WTC11 (cell line): Measurements from ENCODE around the gene ITPR2. TPM values are rescaled to one million over a fixed set of nuclear protein-coding genes. Genes with fewer than 3 reads are reported as not detected.

Experiments used
- ATAC-seq: fragments of 200-7000 bp; cut with Tn5 transposase; 2 replicates; pipeline ENCODE4 v1.10.0; 2021; ENCODE audit warnings: mild to moderate bottlenecking, moderate library complexity
- CTCF ChIA-PET: fragments of 300-600 bp; sonication (Branson Sonifier 250); formaldehyde crosslinking; loops from one replicate; lab custom pipeline; 2021; ENCODE audit warnings: antibody characterized with exemption; lab: Charles Lee
- POLR2A ChIA-PET: fragments of 350-600 bp; sonication (Branson Sonifier 250); formaldehyde crosslinking; loops from one replicate; lab custom pipeline; 2021; ENCODE audit warnings: antibody characterized with exemption; lab: Charles Lee
- DNase-seq: peaks from one replicate; pipeline ENCODE4 v3.0.0; 2021; ENCODE audit warnings: low spot score
- H3K27ac Mint-ChIP-seq: 2 replicates; pipeline ENCODE4 v1.8.0; 2021; ENCODE audit warnings: mixed read lengths
- H3K27me3 Mint-ChIP-seq: 2 replicates; pipeline ENCODE4 v1.8.0; 2021; ENCODE audit warnings: low read depth, mild to moderate bottlenecking, moderate library complexity, mixed read lengths
- H3K36me3 Mint-ChIP-seq: 2 replicates; pipeline ENCODE4 v1.8.0; 2021; ENCODE audit warnings: mixed read lengths
- H3K4me1 Mint-ChIP-seq: 2 replicates; pipeline ENCODE4 v1.8.0; 2022; ENCODE audit warnings: mixed read lengths
- H3K4me3 Mint-ChIP-seq: 2 replicates; pipeline ENCODE4 v1.8.0; 2021; ENCODE audit warnings: mild to moderate bottlenecking, moderate library complexity, mixed read lengths
- H3K9me3 Mint-ChIP-seq: 2 replicates; pipeline ENCODE4 v1.8.0; 2021; ENCODE audit warnings: mixed read lengths
- CTCF ChIP-seq: fragments of 200-600 bp; IDR thresholded peaks from 2 replicates; pipeline ENCODE4 v1.8.0; 2022; ENCODE audit warnings: antibody characterized with exemption
- EMX1 ChIP-seq: fragments of 250-450 bp; sonication (Bioruptor Pico); IDR thresholded peaks from 2 replicates; pipeline ENCODE4 v1.8.0; 2021; ENCODE audit warnings: mild to moderate bottlenecking
- ETV6 ChIP-seq: sonication (generic); formaldehyde crosslinking; IDR thresholded peaks from 2 replicates; pipeline ENCODE4 v1.8.1; 2022; ENCODE audit warnings: mild to moderate bottlenecking, missing genetic modification reagents
- FOXJ3 ChIP-seq: sonication (generic); formaldehyde crosslinking; IDR thresholded peaks from 2 replicates; pipeline ENCODE4 v1.9.0; 2021; ENCODE audit warnings: missing genetic modification reagents, mild to moderate bottlenecking, borderline replicate concordance
- FOXK1 ChIP-seq: sonication (generic); formaldehyde crosslinking; IDR thresholded peaks from 2 replicates; pipeline ENCODE4 v1.8.0; 2022; ENCODE audit warnings: mild to moderate bottlenecking, moderate library complexity, missing genetic modification reagents
- GTF2I ChIP-seq: fragments of 250-450 bp; sonication (Bioruptor Pico); conservative IDR thresholded peaks from 2 replicates; pipeline ENCODE4 v1.4.0; 2021; ENCODE audit warnings: mild to moderate bottlenecking
- IRF2 ChIP-seq: sonication (generic); formaldehyde crosslinking; IDR thresholded peaks from 2 replicates; pipeline ENCODE4 v1.8.0; 2022; ENCODE audit warnings: low read depth, missing genetic modification reagents, borderline replicate concordance
- JAZF1 ChIP-seq: fragments of 250-450 bp; sonication (Bioruptor Pico); IDR thresholded peaks from 2 replicates; pipeline ENCODE4 v1.9.0; 2021; ENCODE audit warnings: moderate library complexity, mild to moderate bottlenecking, inconsistent platforms
- MAX ChIP-seq: sonication (generic); formaldehyde crosslinking; IDR thresholded peaks from 2 replicates; pipeline ENCODE4 v1.8.0; 2022; ENCODE audit warnings: mild to moderate bottlenecking, missing genetic modification reagents
- PRRX2 ChIP-seq: fragments of 250-450 bp; sonication (Bioruptor Pico); IDR thresholded peaks from 2 replicates; pipeline ENCODE4 v1.8.0; 2021; ENCODE audit warnings: mild to moderate bottlenecking
- SP1 ChIP-seq: sonication (generic); formaldehyde crosslinking; conservative IDR thresholded peaks from 2 replicates; pipeline ENCODE4 v1.8.1; 2022; ENCODE audit warnings: missing genetic modification reagents
- TCF7 ChIP-seq: sonication (generic); formaldehyde crosslinking; IDR thresholded peaks from 2 replicates; pipeline ENCODE4 v1.8.0; 2022; ENCODE audit warnings: mild to moderate bottlenecking, low read depth, missing genetic modification reagents, moderate library complexity
- TP53 ChIP-seq: sonication (generic); formaldehyde crosslinking; IDR thresholded peaks from 2 replicates; pipeline ENCODE4 v1.8.1; 2023; ENCODE audit warnings: mild to moderate bottlenecking, missing genetic modification reagents
- ZNF232 ChIP-seq: sonication (generic); formaldehyde crosslinking; IDR thresholded peaks from 2 replicates; pipeline ENCODE4 v1.8.0; 2022; ENCODE audit warnings: mild to moderate bottlenecking, missing genetic modification reagents
- ZNF416 ChIP-seq: fragments of 250-450 bp; sonication (Bioruptor Pico); IDR thresholded peaks from 2 replicates; pipeline ENCODE4 v1.9.0; 2021; ENCODE audit warnings: mild to moderate bottlenecking, inconsistent platforms
- ZSCAN18 ChIP-seq: fragments of 250-450 bp; sonication (Bioruptor Pico); IDR thresholded peaks from 2 replicates; pipeline ENCODE4 v2.1.2; 2022; ENCODE audit warnings: mild to moderate bottlenecking, moderate library complexity
- total RNA-seq: library from RNA; stranded (reverse); gene quantifications from 3 replicates; pipeline ENCODE4 v1.2.3, GENCODE V29; 2021
- TF ChIP-seq, protein P1 (sequence below): sonication (generic); formaldehyde crosslinking; IDR thresholded peaks from 2 replicates; pipeline ENCODE4 v1.8.1; 2023; ENCODE audit warnings: mild to moderate bottlenecking, missing genetic modification reagents, moderate library complexity
- TF ChIP-seq, protein P2 (sequence below): sonication (generic); formaldehyde crosslinking; IDR thresholded peaks from 2 replicates; pipeline ENCODE4 v1.8.1; 2022; ENCODE audit warnings: low read depth, missing genetic modification reagents, borderline replicate concordance
- TF ChIP-seq, protein P3 (sequence below): sonication (generic); formaldehyde crosslinking; IDR thresholded peaks from 2 replicates; pipeline ENCODE4 v1.8.1; 2022; ENCODE audit warnings: low read depth, mild to moderate bottlenecking, moderate library complexity, missing genetic modification reagents, borderline replicate concordance
- TF ChIP-seq, protein P4 (sequence below): sonication (generic); formaldehyde crosslinking; IDR thresholded peaks from 2 replicates; pipeline ENCODE4 v1.8.0; 2022; ENCODE audit warnings: mild to moderate bottlenecking, missing genetic modification reagents
- TF ChIP-seq, protein P5 (sequence below): fragments of 250-450 bp; sonication (Bioruptor Pico); IDR thresholded peaks from 2 replicates; pipeline ENCODE4 v1.8.0; 2021; ENCODE audit warnings: mild to moderate bottlenecking
- TF ChIP-seq, protein P6 (sequence below): sonication (generic); formaldehyde crosslinking; conservative IDR thresholded peaks from 2 replicates; pipeline ENCODE4 v1.8.1; 2022; ENCODE audit warnings: mild to moderate bottlenecking, missing genetic modification reagents

Gene ITPR2
- total RNA-seq, 1 experiment from 2014 or later: 50.7 TPM

DNA sequence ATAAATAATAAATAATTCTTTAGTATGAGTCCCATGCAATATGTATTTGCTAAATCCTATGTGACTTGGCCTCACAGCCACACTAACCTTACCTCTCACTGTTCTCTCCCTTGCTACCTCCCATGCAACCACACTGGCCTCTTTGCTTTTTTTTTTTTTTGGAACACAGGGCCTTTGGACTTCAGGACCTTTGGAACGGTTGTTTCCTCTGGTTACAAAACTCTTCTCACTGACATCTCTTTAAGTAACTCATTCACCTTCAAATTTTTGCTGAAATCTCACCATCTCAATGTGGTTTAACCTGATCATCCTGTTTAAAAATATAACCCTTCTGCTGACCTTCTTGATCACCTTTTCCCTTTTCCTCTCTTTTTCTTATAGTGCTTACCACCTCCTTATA lies 443.7 kb downstream of the ITPR2 start:
- H3K4me1 Mint-ChIP-seq: no peaks in the 10 kb centered on the region
- POLR2A ChIA-PET: no interaction called here
- H3K9me3 Mint-ChIP-seq: peaks cover under 1% of the 10 kb centered on the region; the same call in 1 of the 2 replicates
- H3K27ac Mint-ChIP-seq: no peak overlapping the region
- CTCF ChIA-PET: no interaction called here
- H3K27me3 Mint-ChIP-seq: no peaks in the 10 kb centered on the region
- DNase-seq: no peak
- no peak overlapping the region for H3K4me3 Mint-ChIP-seq
- peaks cover 18% of the 10 kb centered on the region for H3K36me3 Mint-ChIP-seq
- no peak for TF ChIP-seq PRRX2 (CRISPR knock-in tag)
- TF ChIP-seq, protein P1, sequence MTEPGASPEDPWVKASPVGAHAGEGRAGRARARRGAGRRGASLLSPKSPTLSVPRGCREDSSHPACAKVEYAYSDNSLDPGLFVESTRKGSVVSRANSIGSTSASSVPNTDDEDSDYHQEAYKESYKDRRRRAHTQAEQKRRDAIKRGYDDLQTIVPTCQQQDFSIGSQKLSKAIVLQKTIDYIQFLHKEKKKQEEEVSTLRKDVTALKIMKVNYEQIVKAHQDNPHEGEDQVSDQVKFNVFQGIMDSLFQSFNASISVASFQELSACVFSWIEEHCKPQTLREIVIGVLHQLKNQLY (CRISPR knock-in tag): no peak
- TF ChIP-seq ZNF232 (CRISPR knock-in tag): no peak
- no peak for TF ChIP-seq TP53 (CRISPR knock-in tag)
- TF ChIP-seq, protein P2, sequence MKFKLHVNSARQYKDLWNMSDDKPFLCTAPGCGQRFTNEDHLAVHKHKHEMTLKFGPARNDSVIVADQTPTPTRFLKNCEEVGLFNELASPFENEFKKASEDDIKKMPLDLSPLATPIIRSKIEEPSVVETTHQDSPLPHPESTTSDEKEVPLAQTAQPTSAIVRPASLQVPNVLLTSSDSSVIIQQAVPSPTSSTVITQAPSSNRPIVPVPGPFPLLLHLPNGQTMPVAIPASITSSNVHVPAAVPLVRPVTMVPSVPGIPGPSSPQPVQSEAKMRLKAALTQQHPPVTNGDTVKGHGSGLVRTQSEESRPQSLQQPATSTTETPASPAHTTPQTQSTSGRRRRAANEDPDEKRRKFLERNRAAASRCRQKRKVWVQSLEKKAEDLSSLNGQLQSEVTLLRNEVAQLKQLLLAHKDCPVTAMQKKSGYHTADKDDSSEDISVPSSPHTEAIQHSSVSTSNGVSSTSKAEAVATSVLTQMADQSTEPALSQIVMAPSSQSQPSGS (CRISPR knock-in tag): no peak
- no peak for TF ChIP-seq JAZF1 (CRISPR knock-in tag)
- no peak for TF ChIP-seq FOXK1 (CRISPR knock-in tag)
- TF ChIP-seq, protein P3, sequence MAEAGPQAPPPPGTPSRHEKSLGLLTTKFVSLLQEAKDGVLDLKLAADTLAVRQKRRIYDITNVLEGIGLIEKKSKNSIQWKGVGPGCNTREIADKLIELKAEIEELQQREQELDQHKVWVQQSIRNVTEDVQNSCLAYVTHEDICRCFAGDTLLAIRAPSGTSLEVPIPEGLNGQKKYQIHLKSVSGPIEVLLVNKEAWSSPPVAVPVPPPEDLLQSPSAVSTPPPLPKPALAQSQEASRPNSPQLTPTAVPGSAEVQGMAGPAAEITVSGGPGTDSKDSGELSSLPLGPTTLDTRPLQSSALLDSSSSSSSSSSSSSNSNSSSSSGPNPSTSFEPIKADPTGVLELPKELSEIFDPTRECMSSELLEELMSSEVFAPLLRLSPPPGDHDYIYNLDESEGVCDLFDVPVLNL: no peak
- no peak for TF ChIP-seq CTCF
- TF ChIP-seq MAX (CRISPR knock-in tag): no peak
- no peak for TF ChIP-seq GTF2I (CRISPR knock-in tag)
- TF ChIP-seq, protein P4, sequence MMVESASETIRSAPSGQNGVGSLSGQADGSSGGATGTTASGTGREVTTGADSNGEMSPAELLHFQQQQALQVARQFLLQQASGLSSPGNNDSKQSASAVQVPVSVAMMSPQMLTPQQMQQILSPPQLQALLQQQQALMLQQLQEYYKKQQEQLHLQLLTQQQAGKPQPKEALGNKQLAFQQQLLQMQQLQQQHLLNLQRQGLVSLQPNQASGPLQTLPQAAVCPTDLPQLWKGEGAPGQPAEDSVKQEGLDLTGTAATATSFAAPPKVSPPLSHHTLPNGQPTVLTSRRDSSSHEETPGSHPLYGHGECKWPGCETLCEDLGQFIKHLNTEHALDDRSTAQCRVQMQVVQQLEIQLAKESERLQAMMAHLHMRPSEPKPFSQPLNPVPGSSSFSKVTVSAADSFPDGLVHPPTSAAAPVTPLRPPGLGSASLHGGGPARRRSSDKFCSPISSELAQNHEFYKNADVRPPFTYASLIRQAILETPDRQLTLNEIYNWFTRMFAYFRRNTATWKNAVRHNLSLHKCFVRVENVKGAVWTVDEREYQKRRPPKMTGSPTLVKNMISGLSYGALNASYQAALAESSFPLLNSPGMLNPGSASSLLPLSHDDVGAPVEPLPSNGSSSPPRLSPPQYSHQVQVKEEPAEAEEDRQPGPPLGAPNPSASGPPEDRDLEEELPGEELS (CRISPR knock-in tag): no peak
- TF ChIP-seq TCF7 (CRISPR knock-in tag): no peak
- TF ChIP-seq, protein P5, sequence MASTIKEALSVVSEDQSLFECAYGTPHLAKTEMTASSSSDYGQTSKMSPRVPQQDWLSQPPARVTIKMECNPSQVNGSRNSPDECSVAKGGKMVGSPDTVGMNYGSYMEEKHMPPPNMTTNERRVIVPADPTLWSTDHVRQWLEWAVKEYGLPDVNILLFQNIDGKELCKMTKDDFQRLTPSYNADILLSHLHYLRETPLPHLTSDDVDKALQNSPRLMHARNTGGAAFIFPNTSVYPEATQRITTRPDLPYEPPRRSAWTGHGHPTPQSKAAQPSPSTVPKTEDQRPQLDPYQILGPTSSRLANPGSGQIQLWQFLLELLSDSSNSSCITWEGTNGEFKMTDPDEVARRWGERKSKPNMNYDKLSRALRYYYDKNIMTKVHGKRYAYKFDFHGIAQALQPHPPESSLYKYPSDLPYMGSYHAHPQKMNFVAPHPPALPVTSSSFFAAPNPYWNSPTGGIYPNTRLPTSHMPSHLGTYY (CRISPR knock-in tag): no peak
- ATAC-seq: no peak

DNA sequence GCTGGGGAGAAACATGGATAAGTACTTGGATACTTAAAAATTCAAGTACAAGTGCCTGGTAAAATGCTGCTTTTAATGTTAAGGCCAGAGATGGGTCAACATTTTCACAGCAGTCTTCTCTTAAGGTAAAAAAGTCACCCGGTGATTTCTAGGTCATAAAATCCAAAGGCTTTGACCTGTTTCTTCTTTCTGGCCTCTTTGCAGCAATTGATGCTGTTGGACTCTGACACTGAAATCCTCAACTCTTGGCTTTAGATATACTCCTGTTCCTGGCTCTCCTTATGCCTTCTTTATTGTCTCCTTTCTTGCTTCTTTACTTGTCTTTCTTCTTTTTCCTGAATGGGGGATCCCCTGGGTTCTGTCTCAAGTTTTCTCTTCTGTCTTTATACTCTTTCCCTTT lies 448.5 kb downstream of the ITPR2 start:
- H3K4me1 Mint-ChIP-seq: no peaks in the 10 kb centered on the region
- ATAC-seq: no peak
- H3K9me3 Mint-ChIP-seq: peaks cover 17% of the 10 kb centered on the region
- no peak for DNase-seq
- POLR2A ChIA-PET: no interaction called here
- H3K4me3 Mint-ChIP-seq: no peak overlapping the region
- CTCF ChIA-PET: no interaction called here
- H3K36me3 Mint-ChIP-seq: peaks cover 32% of the 10 kb centered on the region
- no peaks in the 10 kb centered on the region for H3K27me3 Mint-ChIP-seq
- H3K27ac Mint-ChIP-seq: peak overlapping the region; percentile 8; the same call in 1 of the 2 replicates
- TF ChIP-seq, protein P1 (CRISPR knock-in tag): no peak
- no peak for TF ChIP-seq ZNF416 (CRISPR knock-in tag)
- no peak for TF ChIP-seq EMX1
- TF ChIP-seq SP1: no peak
- no peak for TF ChIP-seq FOXJ3 (CRISPR knock-in tag)
- TF ChIP-seq, protein P6, sequence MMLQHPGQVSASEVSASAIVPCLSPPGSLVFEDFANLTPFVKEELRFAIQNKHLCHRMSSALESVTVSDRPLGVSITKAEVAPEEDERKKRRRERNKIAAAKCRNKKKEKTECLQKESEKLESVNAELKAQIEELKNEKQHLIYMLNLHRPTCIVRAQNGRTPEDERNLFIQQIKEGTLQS (CRISPR knock-in tag): no peak
- no peak for TF ChIP-seq IRF2 (CRISPR knock-in tag)
- TF ChIP-seq ETV6 (CRISPR knock-in tag): no peak
- TF ChIP-seq, protein P5 (CRISPR knock-in tag): no peak
- TF ChIP-seq ZSCAN18 (CRISPR knock-in tag): no peak
